ENCODE measurements around the gene ERVH48-1. TPM values are rescaled to one million over a fixed set of nuclear protein-coding genes. Genes with fewer than 3 reads are reported as not detected.
A peak's percentile ranks its signal among the peaks of the same experiment; 100 is the strongest.
"Not testable (repeated sequence)": the region's sequence is repeated elsewhere in the genome, so short reads cannot be mapped to it uniquely, and the experiment has no call there.

ERVH48-1 gene
- total RNA-seq, 2 donors from 2014 or later: 0.13 to 0.29 TPM

DNA sequence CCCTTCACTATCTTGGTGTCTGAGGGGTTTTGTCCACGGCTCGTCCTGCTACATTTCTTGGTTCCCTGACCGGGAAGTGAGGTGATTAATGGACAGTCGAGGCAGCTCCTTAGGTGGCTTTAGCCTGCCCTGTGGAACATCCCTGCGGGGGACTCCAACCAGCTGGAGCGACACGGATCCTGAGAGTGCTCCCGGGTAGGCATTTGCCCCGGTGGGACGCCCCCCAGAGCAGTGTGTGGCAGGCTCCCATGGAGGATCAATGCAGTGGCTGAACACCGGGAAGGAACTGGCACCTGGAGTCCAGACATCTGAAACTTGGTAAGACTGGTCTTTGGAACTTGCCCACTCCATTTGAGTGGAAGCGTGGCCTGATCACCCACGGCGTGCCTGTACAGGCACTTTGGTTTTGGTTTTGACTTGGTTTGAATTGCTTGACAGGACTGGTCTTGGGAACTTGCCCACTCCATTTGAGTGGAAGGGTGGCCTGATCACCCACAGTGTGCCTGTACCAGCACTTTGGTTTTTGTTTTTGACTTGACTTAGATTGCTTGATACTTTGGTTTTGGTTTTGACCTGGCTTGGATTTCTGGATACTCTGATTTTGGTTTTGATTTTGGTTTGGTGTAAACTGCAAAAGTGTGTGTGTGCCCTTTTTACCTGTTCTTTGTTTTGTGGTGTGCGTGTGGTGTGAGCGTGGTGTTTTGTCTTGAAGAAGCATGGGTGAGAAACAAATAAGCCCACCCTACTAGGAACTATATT, 7.1 kb upstream of the ERVH48-1 start:
- not testable (repeated sequence) for H3K4me1 Mint-ChIP-seq; H3K27ac Mint-ChIP-seq; ATAC-seq (replicated peaks); H3K27me3 Mint-ChIP-seq; H3K36me3 Mint-ChIP-seq (ENCODE audit: low read depth); H3K9me3 Mint-ChIP-seq; H3K4me3 Mint-ChIP-seq

DNA sequence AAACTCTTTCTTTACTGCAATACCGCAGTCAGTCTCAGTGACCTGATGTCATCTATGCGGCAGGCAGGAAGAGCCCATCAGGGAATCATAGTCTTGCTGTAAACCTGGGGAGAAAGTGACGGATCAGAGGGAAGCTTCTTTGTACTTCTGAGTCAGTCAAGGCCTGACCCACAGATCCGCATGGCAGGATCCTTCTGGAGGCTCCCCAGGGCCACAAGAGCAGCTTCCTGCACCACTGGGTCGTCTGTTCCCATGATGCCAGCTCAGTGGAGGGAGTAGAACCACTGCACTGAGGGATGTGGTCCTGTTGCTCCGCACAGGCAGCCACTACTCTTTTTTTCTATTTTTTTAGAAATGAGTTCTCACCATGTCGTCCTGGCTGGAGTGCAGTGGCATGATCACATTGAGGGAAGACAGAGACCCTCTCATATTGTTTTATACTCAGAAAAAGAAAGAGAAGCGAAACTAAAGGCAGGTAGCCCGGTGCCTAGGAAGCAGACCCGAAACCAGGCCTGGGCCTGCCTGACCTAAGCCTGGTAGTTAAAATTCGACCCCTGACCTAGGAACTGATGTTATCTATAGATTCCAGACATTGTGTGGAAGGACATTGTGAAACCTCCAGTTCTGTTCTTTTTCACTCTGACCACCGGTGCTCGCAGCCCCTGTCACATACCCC, 6.3 kb upstream of the ERVH48-1 start:
- Mint-ChIP-seq H3K9me3 (no peaks in the 10 kb centered on the region), H3K4me1 (no peaks in the 10 kb centered on the region), H3K36me3 (ENCODE audit: low read depth) (no peaks in the 10 kb centered on the region), H3K4me3 (no peak overlapping the region), H3K27ac (peak overlapping the region; percentile 29), H3K27me3 (no peaks in the 10 kb centered on the region)
- no peak for ATAC-seq (replicated peaks)

DNA sequence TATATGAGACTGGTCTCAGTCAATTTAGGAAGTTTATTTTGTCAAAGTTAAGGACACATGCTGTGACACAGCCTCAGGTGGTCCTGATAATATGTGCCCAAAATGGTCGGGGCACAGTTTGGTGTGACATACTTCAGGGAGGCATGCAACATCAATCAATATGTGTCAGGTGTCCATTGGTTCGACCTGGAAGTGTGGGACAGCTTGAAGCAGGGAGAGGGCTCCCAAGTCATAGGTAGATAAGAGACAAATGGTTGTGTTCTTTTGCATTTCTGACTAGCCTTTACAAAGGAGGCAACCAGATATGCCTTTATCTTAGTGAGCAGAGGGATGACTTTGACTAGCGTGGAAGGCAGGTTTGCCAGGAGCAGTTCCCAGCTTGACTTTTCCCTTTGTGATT, 4.5 kb upstream of the ERVH48-1 start:
- Mint-ChIP-seq H3K4me1 (no peaks in the 10 kb centered on the region), H3K9me3 (no peaks in the 10 kb centered on the region), H3K4me3 (no peak overlapping the region), H3K36me3 (ENCODE audit: low read depth) (no peaks in the 10 kb centered on the region), H3K27ac (no peak overlapping the region), H3K27me3 (no peaks in the 10 kb centered on the region)
- ATAC-seq (replicated peaks): no peak

DNA sequence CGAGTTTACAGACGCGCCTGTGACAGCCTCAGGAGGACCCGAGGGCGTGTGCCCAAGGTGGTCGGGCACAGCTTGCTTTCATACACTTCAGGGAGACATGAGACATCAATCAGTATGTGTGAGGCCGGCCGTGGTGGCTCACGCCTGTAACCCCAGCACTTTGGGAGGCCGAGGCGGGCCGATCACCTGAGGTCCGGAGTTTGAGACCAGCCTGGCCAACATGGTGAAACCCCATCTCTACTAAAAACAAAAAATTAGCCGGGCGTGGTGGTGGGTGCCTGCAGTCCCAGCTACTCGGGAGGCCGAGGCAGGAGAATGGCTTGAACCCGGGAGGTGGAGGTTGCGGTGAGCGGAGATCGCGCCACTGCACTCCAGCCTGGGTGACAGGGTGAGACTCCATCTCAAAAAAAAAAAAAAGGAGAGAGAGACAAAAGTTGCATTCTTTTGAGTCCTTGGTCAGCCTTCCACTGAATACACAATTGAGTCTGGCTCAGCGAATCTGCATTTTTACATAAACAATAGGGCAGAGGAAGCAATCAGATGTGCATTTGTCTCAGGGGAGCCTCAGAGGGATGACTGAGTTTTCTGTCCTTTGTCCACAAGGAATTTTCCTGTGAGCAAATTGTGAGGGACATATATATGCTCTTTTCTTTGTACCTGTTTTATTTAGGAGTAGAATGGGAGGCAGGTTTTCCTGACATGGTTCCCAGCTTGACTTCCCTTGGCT, 2.2 kb upstream of the ERVH48-1 start:
- H3K27me3 Mint-ChIP-seq; H3K36me3 Mint-ChIP-seq (ENCODE audit: low read depth); H3K27ac Mint-ChIP-seq; H3K9me3 Mint-ChIP-seq; ATAC-seq (replicated peaks); H3K4me3 Mint-ChIP-seq: not testable (repeated sequence)
- H3K4me1 Mint-ChIP-seq: peaks cover 13% of the 10 kb centered on the region

DNA sequence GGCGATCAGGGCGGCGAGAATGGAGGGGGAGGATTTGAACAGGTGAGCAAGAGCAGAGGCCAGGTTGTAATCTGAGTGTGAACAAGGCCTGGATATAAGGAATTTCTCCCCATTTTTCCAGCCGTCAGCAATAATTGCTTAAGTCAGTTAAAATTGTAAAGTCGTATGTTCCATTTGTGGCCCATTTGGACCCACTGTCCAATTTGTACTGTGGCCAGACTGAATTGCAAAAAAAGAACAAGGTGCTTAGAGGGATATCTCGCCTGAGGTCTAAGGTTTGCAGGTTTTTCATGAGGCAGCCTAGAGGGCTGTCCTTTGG, 1.0 kb downstream of the ERVH48-1 start:
- H3K9me3 Mint-ChIP-seq: no peaks in the 10 kb centered on the region
- H3K27me3 Mint-ChIP-seq: no peaks in the 10 kb centered on the region
- H3K4me3 Mint-ChIP-seq: peak overlapping the region; percentile 68
- H3K4me1 Mint-ChIP-seq: peaks cover 13% of the 10 kb centered on the region
- ATAC-seq (replicated peaks): no peak
- H3K27ac Mint-ChIP-seq: peak overlapping the region; percentile 93
- H3K36me3 Mint-ChIP-seq (ENCODE audit: low read depth): no peaks in the 10 kb centered on the region

DNA sequence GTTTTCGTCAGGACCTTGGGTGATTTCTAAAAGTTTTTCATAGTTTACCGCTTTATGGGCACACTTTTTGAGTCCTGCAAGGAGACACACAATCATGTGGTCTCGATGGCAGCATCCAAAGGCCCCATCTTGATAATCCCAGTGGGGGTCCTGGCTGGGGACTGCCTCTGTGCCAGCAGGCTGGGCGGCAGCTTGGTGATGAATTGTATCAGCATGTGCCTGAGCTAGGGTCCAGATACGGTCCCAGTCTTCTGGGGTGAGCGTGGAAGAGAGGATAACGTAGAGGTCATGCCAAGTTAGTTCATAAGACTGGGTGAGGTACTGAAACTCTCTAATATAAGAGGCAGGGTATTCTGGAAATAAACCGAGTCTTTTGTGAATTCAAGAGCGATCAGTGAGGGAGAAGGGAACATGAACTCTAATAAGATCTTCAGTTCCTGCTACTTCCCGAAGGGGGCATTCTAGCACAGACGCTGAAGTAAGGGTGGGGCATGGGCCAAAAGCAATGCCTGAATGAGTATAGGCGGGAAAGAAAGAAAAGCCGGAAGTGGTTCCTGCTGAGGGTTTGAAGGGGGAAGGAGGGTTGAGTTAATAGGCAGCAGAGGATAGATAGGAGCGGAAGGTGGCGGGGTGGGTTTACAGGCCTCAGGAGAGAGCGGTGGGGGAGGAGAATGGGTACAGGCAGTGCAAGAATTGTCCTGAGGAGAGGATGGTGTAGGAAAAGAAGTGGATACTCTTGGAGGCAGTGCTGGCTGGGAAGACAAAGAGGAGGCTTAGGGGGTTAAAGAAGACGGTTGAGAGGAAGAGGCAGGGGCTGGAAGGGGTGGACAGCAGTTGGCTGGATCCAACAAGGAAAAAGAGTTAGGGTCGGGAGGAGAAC, 1.6 kb downstream of the ERVH48-1 start:
- Mint-ChIP-seq H3K36me3 (ENCODE audit: low read depth) (no peaks in the 10 kb centered on the region), H3K9me3 (no peaks in the 10 kb centered on the region), H3K4me1 (peaks cover 13% of the 10 kb centered on the region), H3K27ac (peak overlapping the region; percentile 93), H3K27me3 (no peaks in the 10 kb centered on the region), H3K4me3 (peak overlapping the region; percentile 68)
- peak; percentile 99 for ATAC-seq (replicated peaks)

DNA sequence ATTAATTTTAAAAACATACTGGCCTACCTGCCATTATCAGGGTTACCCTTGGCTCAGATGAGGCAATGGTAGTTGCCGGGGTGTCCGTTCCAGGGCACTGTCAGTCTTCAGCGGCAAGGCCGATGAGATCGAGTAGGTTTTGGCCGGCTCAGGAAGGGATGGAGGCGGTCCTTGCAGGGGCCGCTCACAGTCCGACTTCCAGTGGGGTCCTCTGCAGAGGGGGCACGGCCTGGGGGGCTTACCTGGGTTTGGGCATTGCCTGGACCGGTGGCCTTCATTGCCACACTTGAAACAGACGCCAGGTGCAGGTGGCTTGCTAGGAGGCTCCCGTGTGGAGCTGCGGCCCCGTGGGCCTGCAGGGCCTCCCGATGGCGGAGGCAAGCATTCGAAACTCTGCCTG, 2.5 kb downstream of the ERVH48-1 start:
- Mint-ChIP-seq H3K9me3 (no peaks in the 10 kb centered on the region), H3K4me3 (no peak overlapping the region), H3K27me3 (no peaks in the 10 kb centered on the region), H3K4me1 (peaks cover 13% of the 10 kb centered on the region), H3K36me3 (ENCODE audit: low read depth) (no peaks in the 10 kb centered on the region), H3K27ac (peak overlapping the region; percentile 93)
- no peak for ATAC-seq (replicated peaks)

DNA sequence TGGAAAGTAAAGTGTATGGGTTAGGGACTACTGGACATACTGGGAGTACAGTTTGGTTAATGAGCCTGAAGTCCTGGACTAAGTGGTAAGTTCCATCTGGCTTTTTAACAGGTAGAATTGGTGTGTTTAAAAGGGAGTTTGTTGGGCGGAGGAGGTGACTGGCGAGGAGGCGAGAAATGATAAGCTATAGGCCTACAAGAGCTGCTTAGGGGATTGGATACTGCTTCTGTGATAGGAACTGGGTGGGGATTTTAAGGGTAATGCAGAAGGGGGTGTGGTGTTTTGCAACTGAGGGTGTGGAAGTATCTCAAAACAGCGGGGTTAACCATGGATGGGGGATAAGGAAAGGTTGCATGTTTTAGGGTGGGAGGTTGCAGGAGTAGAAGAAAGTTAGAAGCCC, 3.5 kb downstream of the ERVH48-1 start:
- Mint-ChIP-seq H3K27me3 (no peaks in the 10 kb centered on the region), H3K4me3 (no peak overlapping the region), H3K36me3 (ENCODE audit: low read depth) (no peaks in the 10 kb centered on the region), H3K27ac (no peak overlapping the region), H3K4me1 (peaks cover 13% of the 10 kb centered on the region), H3K9me3 (no peaks in the 10 kb centered on the region)
- no peak for ATAC-seq (replicated peaks)

DNA sequence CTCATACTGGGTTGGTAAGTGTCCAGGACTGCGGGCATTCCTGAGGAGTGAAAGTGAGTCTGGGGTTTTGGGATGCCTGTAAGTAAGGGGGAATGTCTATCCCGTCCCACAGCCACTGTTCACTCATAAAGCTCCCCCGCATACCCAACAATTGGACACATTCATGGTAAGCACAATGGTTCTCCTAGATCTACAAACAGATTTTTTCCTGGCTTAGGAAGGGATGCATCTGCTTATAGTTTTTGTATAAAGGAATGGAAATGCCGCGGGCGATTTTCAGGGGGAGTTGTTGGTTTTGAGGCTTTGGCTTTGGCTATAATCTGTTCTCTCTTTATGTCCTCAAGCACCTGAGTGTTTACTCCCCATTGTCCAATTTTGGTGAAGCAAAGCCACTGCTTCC, 7.1 kb downstream of the ERVH48-1 start:
- peaks cover under 1% of the 10 kb centered on the region for H3K4me1 Mint-ChIP-seq
- ATAC-seq (replicated peaks): no peak

DNA sequence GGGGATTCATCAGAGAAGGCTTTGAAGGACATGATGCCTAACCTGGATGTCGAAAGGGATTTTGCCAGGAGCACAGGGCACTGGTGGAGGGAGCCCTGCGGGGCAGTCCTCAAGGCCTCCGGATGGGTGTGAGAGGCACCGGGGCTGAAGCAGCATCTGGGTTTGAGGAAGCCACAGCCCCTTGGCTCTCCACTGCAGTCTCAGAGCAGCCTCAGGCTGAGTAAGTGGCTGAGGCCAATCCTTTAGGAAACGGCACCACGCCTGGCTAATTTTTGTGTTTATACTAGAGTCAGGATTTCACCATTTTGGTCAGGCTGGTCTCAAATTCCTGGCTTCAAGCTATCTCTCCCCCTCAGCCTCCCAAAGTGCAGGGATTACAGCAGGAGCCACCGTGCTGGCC, 12.0 kb downstream of the ERVH48-1 start:
- Mint-ChIP-seq H3K9me3 (no peaks in the 10 kb centered on the region), H3K27ac (no peak overlapping the region), H3K4me1 (no peaks in the 10 kb centered on the region), H3K36me3 (ENCODE audit: low read depth) (peaks cover 32% of the 10 kb centered on the region), H3K4me3 (no peak overlapping the region), H3K27me3 (no peaks in the 10 kb centered on the region)
- ATAC-seq (replicated peaks): no peak

More for the DNA sequence above, 7.1 kb downstream of the ERVH48-1 start:
- Mint-ChIP-seq H3K27me3 (no peaks in the 10 kb centered on the region), H3K27ac (no peak overlapping the region), H3K4me3 (no peak overlapping the region), H3K9me3 (no peaks in the 10 kb centered on the region), H3K36me3 (ENCODE audit: low read depth) (no peaks in the 10 kb centered on the region)

DNA sequence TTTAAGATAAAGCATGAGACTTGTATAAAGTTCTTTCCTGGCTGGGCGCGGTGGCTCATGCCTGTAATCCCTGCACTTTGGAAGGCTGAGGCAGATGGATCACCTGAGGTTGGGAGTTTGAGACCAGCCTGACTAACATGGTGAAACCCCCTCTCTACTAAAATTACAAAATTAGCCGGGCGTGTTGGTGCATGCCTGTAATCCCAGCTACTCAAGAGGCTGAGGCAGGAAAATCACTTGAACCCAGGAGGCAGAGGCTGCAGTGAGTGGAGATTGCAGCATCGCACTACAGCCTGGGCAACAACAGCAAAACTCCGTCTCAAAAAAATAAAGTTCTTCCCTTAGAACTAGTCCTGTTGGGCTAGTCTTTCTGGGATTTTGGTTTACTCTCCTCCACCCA, 13.5 kb downstream of the ERVH48-1 start:
- not testable (repeated sequence) for H3K27me3 Mint-ChIP-seq; ATAC-seq (replicated peaks); H3K9me3 Mint-ChIP-seq; H3K4me3 Mint-ChIP-seq; H3K27ac Mint-ChIP-seq; H3K4me1 Mint-ChIP-seq
- H3K36me3 Mint-ChIP-seq (ENCODE audit: low read depth): peaks cover 44% of the 10 kb centered on the region

DNA sequence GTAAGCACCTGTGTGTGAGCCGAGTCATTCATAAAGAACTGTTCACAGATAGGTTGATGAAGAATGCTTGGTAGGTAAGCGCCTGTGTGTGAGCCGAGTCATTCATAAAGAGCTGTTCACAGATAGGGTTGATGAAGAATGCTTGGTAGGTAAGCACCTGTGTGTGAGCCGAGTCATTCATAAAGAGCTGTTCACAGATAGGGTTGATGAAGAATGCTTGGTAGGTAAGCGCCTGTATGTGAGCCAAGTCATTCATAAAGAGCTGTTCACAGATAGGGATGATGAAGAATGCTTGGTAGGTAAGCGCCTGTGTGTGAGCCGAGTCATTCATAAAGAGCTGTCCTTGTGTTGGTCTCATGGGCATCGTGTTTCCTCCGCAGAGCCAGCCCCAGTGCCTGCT, 16.9 kb downstream of the ERVH48-1 start:
- H3K9me3 Mint-ChIP-seq: not testable (repeated sequence)

DNA sequence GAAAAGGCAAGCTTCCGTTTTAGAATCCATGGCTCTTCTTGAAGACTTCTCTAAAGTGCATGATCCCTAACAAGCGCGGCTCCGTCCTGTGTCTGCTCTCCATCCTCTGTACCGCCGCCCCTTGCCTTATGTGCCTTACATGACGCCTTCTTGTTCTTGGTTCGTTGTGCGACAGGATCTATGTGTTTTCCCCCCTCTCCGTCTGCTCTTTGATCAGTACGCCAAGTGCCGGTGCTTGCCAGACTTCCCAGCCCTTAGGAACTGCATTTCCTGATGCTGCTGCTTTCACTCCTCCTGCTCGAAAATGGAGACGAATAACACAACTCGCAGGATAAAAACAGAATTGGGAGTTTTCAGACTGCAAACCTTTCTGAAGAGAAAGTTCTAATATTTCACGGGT, 19.2 kb downstream of the ERVH48-1 start:
- H3K4me3 Mint-ChIP-seq: no peak overlapping the region
- H3K4me1 Mint-ChIP-seq: no peaks in the 10 kb centered on the region

More for the DNA sequence above, 16.9 kb downstream of the ERVH48-1 start:
- not testable (repeated sequence) for H3K27ac Mint-ChIP-seq; H3K4me3 Mint-ChIP-seq; H3K27me3 Mint-ChIP-seq; H3K4me1 Mint-ChIP-seq; ATAC-seq (replicated peaks)
- peaks cover 73% of the 10 kb centered on the region for H3K36me3 Mint-ChIP-seq (ENCODE audit: low read depth)

DNA sequence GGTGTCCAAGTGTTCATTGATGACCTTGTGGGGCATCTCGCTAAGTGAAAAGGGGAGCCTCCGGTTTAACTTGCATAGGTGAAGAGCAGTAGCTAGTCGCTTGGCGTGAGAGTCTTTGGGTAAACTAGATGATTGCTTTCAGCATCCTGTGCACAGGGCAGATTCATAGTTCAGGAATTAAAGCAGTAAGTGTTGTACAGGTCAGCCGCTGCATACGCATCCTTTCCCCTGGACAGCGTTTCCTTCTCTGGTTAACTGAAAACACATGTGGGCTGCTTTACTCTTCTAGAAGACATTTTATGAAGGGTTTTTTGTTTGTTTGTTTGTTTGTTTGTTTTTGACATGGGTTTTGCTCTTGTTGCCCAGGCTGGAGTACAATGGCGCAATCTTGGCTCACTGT, 20.2 kb downstream of the ERVH48-1 start:
- Mint-ChIP-seq H3K4me3 (no peak overlapping the region), H3K9me3 (no peaks in the 10 kb centered on the region), H3K4me1 (no peaks in the 10 kb centered on the region), H3K27ac (no peak overlapping the region), H3K36me3 (ENCODE audit: low read depth) (peaks cover 86% of the 10 kb centered on the region), H3K27me3 (no peaks in the 10 kb centered on the region)
- no peak for ATAC-seq (replicated peaks)

More for the DNA sequence above, 19.2 kb downstream of the ERVH48-1 start:
- no peaks in the 10 kb centered on the region for H3K27me3 Mint-ChIP-seq
- H3K36me3 Mint-ChIP-seq (ENCODE audit: low read depth): peaks cover 86% of the 10 kb centered on the region
- no peak overlapping the region for H3K27ac Mint-ChIP-seq
- no peaks in the 10 kb centered on the region for H3K9me3 Mint-ChIP-seq
- no peak for ATAC-seq (replicated peaks)

All from activated T-helper 17 cell treated with anti-CD3 and anti-CD28 coated beads, Interleukin-2, amount 50 U/mL, for 72 hours (primary cell).